Middle frontal gyrus (tissue), 1 donor: ENCODE data around the gene ZNF845.
"Not testable (repeated sequence)": the region's sequence is repeated elsewhere in the genome, so short reads cannot be mapped to it uniquely, and the experiment has no call there.

Experiments used
- DNase-seq: peaks from one replicate; pipeline ENCODE4 v3.0.0-alpha.2; 2015; ENCODE audit warnings: low spot score; ENCODE audit errors: extremely low spot score

ZNF845 gene

GRCh38 chr19:53333463-53334449 is at the start of gene ZNF845:
TSS of gene ZNF845 (plus strand) at chr19:53333749. CDS start at chr19:53341308, 7,559 bp downstream.
- peak; percentile 37 for DNase-seq

- no peak for DNase-seq
Observed at GRCh38 chr19:53285087-53285486, 48.5 kb upstream of the ZNF845 start.

- no peak for DNase-seq
Observed at GRCh38 chr19:53290758-53291549, 42.6 kb upstream of the ZNF845 start.

GRCh38 chr19:53294786-53295441 is 38.6 kb upstream of the ZNF845 start:
- DNase-seq: no peak

GRCh38 chr19:53301341-53301740 is 32.2 kb upstream of the ZNF845 start:
- DNase-seq: not testable (repeated sequence)

GRCh38 chr19:53308339-53308811 is 25.2 kb upstream of the ZNF845 start:
- no peak for DNase-seq

- no peak for DNase-seq
Observed at GRCh38 chr19:53311044-53311443, 22.5 kb upstream of the ZNF845 start.

- DNase-seq: no peak
Observed at GRCh38 chr19:53311897-53312296, 21.7 kb upstream of the ZNF845 start.

- no peak for DNase-seq
Observed at GRCh38 chr19:53328967-53329366, 4.6 kb upstream of the ZNF845 start.

GRCh38 chr19:53332484-53332883 is 1.1 kb upstream of the ZNF845 start:
- no peak for DNase-seq

- no peak for DNase-seq
Observed at GRCh38 chr19:53333066-53333462, 485 bp upstream of the ZNF845 start.

- DNase-seq: not testable (repeated sequence)
Observed at GRCh38 chr19:53344403-53344802, 10.9 kb downstream of the ZNF845 start.

- DNase-seq: no peak
Observed at GRCh38 chr19:53355739-53356138, 22.2 kb downstream of the ZNF845 start.

GRCh38 chr19:53357821-53358581 is 24.5 kb downstream of the ZNF845 start:
- no peak for DNase-seq

GRCh38 chr19:53360056-53360455 is 26.5 kb downstream of the ZNF845 start:
- not testable (repeated sequence) for DNase-seq

- peak; percentile 64 for DNase-seq
Observed at GRCh38 chr19:53365134-53365898, 31.8 kb downstream of the ZNF845 start, which contains the start of gene ZNF525. TSS of gene ZNF525 (plus strand) at chr19:53365705. CDS start at chr19:53372282, 6,577 bp downstream.

GRCh38 chr19:53365899-53366493 is 32.4 kb downstream of the ZNF845 start:
- DNase-seq: no peak

- DNase-seq: no peak
Observed at GRCh38 chr19:53372196-53372595, 38.6 kb downstream of the ZNF845 start.

- DNase-seq: no peak
Observed at GRCh38 chr19:53374288-53374687, 40.7 kb downstream of the ZNF845 start.
